D721Med (cell line): ENCODE results near the gene ITGA3.

ENCODE experiments used
- DNase-seq: peaks from one replicate; pipeline ENCODE4 v3.0.0; 2011; ENCODE audit warnings: low spot score; ENCODE audit not compliant: insufficient read length
- FAIRE-seq: peaks from 2 replicates; lab custom pipeline; 2011; peaks lifted over from hg19 to GRCh38; lab: Jason Lieb, UNC
- TF ChIP-seq, protein P1 (sequence below): IDR thresholded peaks from 2 replicates; pipeline ENCODE4 v1.5.1; 2012; ENCODE audit warnings: mild to moderate bottlenecking, control low read depth; ENCODE audit not compliant: insufficient read depth; ENCODE audit errors: missing control alignments

Gene ITGA3

DNA sequence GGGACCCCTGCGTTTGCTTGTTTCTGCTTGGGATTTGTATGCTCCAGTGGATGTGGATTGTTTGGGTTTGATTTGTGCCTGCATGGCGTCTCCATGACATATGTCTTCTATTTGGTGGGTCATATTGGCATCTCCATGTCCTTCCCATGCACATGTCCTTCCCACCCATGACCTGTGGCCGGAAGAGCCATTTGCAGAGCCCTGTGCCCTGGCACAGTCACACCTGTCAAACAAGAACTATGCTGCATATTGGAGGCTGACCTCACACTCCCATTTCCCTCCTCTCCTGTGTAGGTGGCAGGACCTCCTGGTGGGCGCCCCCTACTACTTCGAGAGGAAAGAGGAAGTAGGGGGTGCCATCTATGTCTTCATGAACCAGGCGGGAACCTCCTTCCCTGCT is 15.8 kb downstream of the ITGA3 start:
- TF ChIP-seq, protein P1, sequence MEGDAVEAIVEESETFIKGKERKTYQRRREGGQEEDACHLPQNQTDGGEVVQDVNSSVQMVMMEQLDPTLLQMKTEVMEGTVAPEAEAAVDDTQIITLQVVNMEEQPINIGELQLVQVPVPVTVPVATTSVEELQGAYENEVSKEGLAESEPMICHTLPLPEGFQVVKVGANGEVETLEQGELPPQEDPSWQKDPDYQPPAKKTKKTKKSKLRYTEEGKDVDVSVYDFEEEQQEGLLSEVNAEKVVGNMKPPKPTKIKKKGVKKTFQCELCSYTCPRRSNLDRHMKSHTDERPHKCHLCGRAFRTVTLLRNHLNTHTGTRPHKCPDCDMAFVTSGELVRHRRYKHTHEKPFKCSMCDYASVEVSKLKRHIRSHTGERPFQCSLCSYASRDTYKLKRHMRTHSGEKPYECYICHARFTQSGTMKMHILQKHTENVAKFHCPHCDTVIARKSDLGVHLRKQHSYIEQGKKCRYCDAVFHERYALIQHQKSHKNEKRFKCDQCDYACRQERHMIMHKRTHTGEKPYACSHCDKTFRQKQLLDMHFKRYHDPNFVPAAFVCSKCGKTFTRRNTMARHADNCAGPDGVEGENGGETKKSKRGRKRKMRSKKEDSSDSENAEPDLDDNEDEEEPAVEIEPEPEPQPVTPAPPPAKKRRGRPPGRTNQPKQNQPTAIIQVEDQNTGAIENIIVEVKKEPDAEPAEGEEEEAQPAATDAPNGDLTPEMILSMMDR: no peak

DNA sequence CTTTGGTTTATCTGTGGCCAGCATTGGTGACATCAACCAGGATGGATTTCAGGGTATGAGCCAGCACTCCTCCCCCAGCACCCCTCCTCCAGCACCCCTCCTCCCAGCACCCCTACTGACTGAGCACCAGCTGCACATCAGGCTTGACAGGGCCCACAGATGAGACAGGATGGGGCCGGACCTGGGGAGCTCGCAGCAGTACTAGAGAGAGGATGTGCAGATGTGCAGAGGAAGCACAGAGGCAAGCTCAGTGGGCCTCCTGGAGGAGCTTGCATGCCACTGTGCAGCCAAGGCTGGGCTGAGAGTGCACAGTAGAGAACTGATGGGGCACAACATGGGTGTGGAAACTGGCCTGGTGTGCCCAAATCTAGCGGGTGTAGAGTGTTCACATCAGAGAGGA is 16.2 kb downstream of the ITGA3 start:
- DNase-seq (no peak), FAIRE-seq (no peak)
- TF ChIP-seq, protein P1: no peak

More for the DNA sequence above, 15.8 kb downstream of the ITGA3 start:
- no peak for DNase-seq
- no peak for FAIRE-seq

DNA sequence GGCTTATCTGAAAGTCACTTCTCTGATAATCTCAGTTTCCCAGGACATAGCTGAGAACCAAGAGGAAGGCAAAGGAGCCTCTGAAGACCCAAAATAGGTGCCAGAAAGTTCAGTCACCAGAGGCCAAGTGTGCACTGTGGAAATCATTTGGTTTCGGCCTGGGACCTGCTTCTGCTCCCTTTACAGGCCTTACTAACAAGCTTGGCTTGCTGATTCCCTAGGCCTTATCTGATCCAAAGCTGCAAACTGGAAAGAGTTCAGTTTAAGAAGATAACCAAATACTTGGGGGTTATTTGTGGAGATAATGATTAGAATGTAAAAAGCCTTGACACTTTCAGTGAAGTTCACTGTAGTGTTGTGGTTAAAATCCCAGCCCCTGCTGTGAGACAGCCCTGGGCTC is 17.0 kb downstream of the ITGA3 start:
- DNase-seq (no peak), FAIRE-seq (no peak)
- TF ChIP-seq, protein P1: no peak

DNA sequence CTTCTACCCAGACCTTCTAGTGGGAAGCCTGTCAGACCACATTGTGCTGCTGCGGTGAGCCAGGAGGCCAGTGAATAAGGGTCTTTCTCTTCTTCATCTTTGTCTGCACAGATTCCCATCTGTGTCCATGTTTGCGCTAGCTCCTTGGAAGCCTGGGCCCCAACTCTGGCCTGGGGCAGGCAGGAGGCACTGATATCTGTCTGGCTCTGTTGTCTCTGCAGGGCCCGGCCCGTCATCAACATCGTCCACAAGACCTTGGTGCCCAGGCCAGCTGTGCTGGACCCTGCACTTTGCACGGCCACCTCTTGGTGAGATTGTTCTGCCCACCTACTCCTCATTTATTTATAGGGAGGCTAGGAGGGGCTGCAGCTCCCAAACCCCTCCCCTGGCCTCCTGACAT is 18.3 kb downstream of the ITGA3 start:
- FAIRE-seq: no peak
- TF ChIP-seq, protein P1: no peak
- no peak for DNase-seq

DNA sequence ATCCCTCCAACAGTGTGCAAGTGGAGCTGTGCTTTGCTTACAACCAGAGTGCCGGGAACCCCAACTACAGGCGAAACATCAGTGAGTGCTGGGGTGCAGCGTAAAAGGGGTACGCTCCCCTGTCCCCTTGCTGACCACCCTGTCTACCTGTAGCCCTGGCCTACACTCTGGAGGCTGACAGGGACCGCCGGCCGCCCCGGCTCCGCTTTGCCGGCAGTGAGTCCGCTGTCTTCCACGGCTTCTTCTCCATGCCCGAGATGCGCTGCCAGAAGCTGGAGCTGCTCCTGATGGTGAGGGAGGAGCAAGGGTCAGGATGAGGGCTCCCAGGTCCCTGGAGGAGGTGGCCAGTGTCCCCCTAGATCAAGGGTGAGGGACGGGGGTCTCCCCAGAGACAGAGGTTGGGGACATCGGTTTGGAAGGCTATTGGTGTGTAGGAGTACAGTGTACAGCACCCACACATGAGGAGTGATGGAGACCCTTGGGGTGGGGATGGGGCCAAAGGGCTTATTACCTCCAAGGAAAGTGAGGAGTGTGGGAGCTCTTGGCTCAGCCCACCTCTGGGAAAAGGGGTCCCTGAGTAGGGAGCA is 19.6 kb downstream of the ITGA3 start:
- FAIRE-seq: no peak
- no peak for DNase-seq
- TF ChIP-seq, protein P1: no peak

DNA sequence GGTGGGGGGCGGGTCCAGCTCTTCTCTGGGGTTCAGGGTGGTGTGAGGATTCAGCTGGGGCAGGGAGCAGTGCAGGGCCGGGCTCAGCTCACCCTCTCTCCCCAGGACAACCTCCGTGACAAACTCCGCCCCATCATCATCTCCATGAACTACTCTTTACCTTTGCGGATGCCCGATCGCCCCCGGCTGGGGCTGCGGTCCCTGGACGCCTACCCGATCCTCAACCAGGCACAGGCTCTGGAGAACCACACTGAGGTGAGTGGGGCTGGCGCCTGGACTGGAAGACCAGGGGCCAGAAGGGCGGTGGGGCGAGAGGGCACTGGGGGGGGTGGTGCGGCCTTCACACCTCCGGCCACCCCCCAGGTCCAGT is 20.3 kb downstream of the ITGA3 start:
- TF ChIP-seq, protein P1: no peak
- DNase-seq: no peak
- no peak for FAIRE-seq

DNA sequence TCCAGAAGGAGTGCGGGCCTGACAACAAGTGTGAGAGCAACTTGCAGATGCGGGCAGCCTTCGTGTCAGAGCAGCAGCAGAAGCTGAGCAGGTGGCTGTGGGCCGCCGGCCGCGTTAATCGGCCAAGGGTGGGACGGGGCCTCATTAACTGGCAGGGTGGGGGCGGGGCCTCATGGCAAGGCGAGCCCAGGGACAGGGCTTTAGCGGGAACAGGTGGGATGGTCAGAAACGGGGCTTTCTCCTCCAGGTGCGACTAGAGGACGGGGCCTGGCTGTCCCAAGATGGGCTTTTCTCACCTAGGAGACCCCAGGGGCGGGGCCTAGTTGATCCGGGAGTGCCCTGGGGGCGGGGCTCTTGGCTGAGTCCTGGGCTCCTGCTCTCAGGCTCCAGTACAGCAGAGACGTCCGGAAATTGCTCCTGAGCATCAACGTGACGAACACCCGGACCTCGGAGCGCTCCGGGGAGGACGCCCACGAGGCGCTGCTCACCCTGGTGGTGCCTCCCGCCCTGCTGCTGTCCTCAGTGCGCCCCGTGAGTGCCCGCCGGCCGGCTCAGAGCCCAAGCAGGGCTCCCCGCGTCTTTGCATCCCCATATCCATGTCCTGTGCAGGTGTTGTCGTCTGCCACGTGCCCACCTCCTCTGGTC is 20.8 kb downstream of the ITGA3 start:
- TF ChIP-seq, protein P1: no peak
- DNase-seq: no peak
- no peak for FAIRE-seq
